BLaER1 (cell line): ENCODE measurements around the gene ARHGEF28.

Experiments used
- H3K27ac ChIP-seq: shearing (Covaris generic); formaldehyde crosslinking; 2 replicates; pipeline ENCODE4 v1.8.1; 2022
- H3K27me3 ChIP-seq: shearing (Covaris generic); formaldehyde crosslinking; 2 replicates; pipeline ENCODE4 v1.8.1; 2022
- H3K36me3 ChIP-seq: shearing (Covaris generic); formaldehyde crosslinking; 2 replicates; pipeline ENCODE4 v1.8.1; 2022
- H3K4me1 ChIP-seq: shearing (Covaris generic); formaldehyde crosslinking; 2 replicates; pipeline ENCODE4 v1.8.1; 2022
- H3K4me2 ChIP-seq: shearing (Covaris generic); formaldehyde crosslinking; 2 replicates; pipeline ENCODE4 v1.8.1; 2022
- H3K4me3 ChIP-seq: shearing (Covaris generic); formaldehyde crosslinking; 2 replicates; pipeline ENCODE4 v1.8.1; 2022
- H3K9ac ChIP-seq: shearing (Covaris generic); formaldehyde crosslinking; 2 replicates; pipeline ENCODE4 v1.8.1; 2022
- H3K9me3 ChIP-seq: shearing (Covaris generic); formaldehyde crosslinking; 2 replicates; pipeline ENCODE4 v1.8.1; 2022
- H4K20me1 ChIP-seq: shearing (Covaris generic); formaldehyde crosslinking; 2 replicates; pipeline ENCODE4 v1.8.1; 2022
- Cebpa-rat ChIP-seq: shearing (Covaris generic); IDR thresholded peaks from 2 replicates; pipeline ENCODE4 v1.8.1; 2022

The ARHGEF28 gene

GRCh38 chr5:73890569-73890968, 264.6 kb downstream of the ARHGEF28 start:
- no peaks in the 10 kb centered on the region for H4K20me1 ChIP-seq
- no peak overlapping the region for H3K4me3 ChIP-seq
- H3K36me3 ChIP-seq = no peaks in the 10 kb centered on the region
- H3K27ac ChIP-seq = no peak overlapping the region
- H3K4me1 ChIP-seq = 0 out of 2 replicates have a peak, but pooled peaks cover 4% of the 10 kb centered on the region
- no peak overlapping the region for H3K9ac ChIP-seq
- H3K4me2 ChIP-seq = no peak overlapping the region
- TF ChIP-seq Cebpa-rat = no peak
- no peaks in the 10 kb centered on the region for H3K9me3 ChIP-seq
- no peaks in the 10 kb centered on the region for H3K27me3 ChIP-seq

- Histone ChIP-seq H3K4me2 (no peak overlapping the region), H3K36me3 (no peaks in the 10 kb centered on the region), H3K4me3 (no peak overlapping the region), H3K9ac (no peak overlapping the region), H3K27ac (no peak overlapping the region), H3K4me1 (0 out of 2 replicates have a peak, but pooled peaks cover 11% of the 10 kb centered on the region), H4K20me1 (no peaks in the 10 kb centered on the region), H3K9me3 (no peaks in the 10 kb centered on the region), H3K27me3 (no peaks in the 10 kb centered on the region)
- TF ChIP-seq Cebpa-rat = no peak
Observed at GRCh38 chr5:73892218-73892617, 266.2 kb downstream of the ARHGEF28 start.

DNA sequence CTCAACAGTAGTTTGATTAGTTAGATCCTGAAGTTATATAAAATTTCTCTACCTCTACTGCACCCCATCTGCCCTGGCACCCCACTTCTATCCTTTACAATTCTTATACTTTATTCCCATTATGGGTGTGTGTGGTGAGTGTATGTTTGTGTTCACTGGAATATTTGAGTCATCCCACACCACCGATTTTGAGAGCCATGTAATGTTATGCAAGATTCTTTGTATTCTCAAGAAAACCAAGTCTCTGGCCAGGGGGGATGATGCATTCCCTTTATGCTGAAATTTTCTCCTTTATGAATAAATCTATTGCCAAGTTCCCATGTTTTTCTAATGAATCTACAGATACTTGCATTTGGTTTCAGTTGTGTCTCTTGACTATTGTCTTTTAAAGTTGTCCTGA, 266.8 kb downstream of the ARHGEF28 start:
- H3K4me2 ChIP-seq = no peak overlapping the region
- H4K20me1 ChIP-seq = no peaks in the 10 kb centered on the region
- no peaks in the 10 kb centered on the region for H3K9me3 ChIP-seq
- no peak for TF ChIP-seq Cebpa-rat
- no peaks in the 10 kb centered on the region for H3K36me3 ChIP-seq
- no peak overlapping the region for H3K27ac ChIP-seq
- H3K27me3 ChIP-seq = no peaks in the 10 kb centered on the region
- H3K4me1 ChIP-seq = peaks cover 11% of the 10 kb centered on the region; the same call in 1 of the 2 replicates
- H3K4me3 ChIP-seq = no peak overlapping the region
- no peak overlapping the region for H3K9ac ChIP-seq

- H3K27me3 ChIP-seq = no peaks in the 10 kb centered on the region
- H3K4me3 ChIP-seq = no peak overlapping the region
- H3K4me1 ChIP-seq = peaks cover 21% of the 10 kb centered on the region
- no peak overlapping the region for H3K9ac ChIP-seq
- H3K36me3 ChIP-seq = no peaks in the 10 kb centered on the region
- TF ChIP-seq Cebpa-rat = no peak
- no peaks in the 10 kb centered on the region for H4K20me1 ChIP-seq
- H3K9me3 ChIP-seq = no peaks in the 10 kb centered on the region
- H3K27ac ChIP-seq = no peak overlapping the region
- no peak overlapping the region for H3K4me2 ChIP-seq
Observed at GRCh38 chr5:73893813-73894212, 267.8 kb downstream of the ARHGEF28 start.

DNA sequence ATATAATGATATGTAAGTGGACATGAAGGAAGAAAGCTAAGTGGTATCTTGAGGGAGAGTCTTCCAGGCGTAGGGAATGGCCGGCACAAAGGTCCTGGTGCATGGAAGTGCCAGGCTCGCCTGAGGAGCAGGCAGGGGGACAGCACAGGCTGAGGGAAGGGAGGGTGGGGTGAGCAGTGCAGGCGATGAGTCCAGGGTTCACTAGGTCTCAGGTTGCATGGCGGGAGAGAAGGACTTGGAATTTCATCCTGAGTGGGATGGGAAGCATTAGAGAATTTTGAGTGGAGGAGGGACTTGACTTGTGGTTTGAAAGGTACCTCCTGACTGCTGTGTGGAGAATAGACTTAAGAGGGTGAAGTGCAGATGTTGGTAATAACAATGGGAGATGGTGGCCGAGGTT, 268.9 kb downstream of the ARHGEF28 start:
- H3K27ac ChIP-seq = no peak overlapping the region
- no peaks in the 10 kb centered on the region for H3K27me3 ChIP-seq
- no peaks in the 10 kb centered on the region for H3K36me3 ChIP-seq
- H4K20me1 ChIP-seq = no peaks in the 10 kb centered on the region
- H3K9ac ChIP-seq = no peak overlapping the region
- H3K4me3 ChIP-seq = no peak overlapping the region
- H3K4me2 ChIP-seq = no peak overlapping the region
- H3K4me1 ChIP-seq = peaks cover 29% of the 10 kb centered on the region
- TF ChIP-seq Cebpa-rat = no peak
- H3K9me3 ChIP-seq = no peaks in the 10 kb centered on the region

DNA sequence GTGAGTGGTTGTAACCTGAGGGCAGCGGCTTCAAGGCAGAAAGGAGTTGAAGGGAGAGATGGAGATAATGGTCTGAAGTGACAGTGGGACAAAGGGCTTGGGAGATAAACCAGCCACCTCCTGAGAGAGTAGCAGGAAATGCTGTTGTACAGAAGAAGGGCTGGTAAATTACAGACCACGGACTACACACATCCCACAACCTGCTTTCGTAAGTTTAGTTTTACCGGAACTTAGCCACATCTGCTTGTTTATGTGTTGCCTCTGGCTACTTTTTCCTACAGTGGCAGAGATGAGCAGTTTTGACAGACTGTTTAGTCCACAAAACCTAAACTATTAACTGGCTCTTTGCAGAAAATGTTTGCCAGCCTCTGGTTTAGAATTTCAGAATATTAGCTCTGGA, 269.5 kb downstream of the ARHGEF28 start:
- H3K27me3 ChIP-seq = no peaks in the 10 kb centered on the region
- H3K4me1 ChIP-seq = peaks cover 29% of the 10 kb centered on the region
- H4K20me1 ChIP-seq = no peaks in the 10 kb centered on the region
- H3K9me3 ChIP-seq = no peaks in the 10 kb centered on the region
- no peak overlapping the region for H3K4me3 ChIP-seq
- no peaks in the 10 kb centered on the region for H3K36me3 ChIP-seq
- H3K27ac ChIP-seq = no peak overlapping the region
- no peak overlapping the region for H3K4me2 ChIP-seq
- no peak for TF ChIP-seq Cebpa-rat
- H3K9ac ChIP-seq = no peak overlapping the region

- Histone ChIP-seq H3K4me1 (peaks cover 29% of the 10 kb centered on the region), H3K9ac (no peak overlapping the region), H3K4me3 (no peak overlapping the region), H3K36me3 (no peaks in the 10 kb centered on the region), H3K4me2 (no peak overlapping the region), H3K9me3 (no peaks in the 10 kb centered on the region), H4K20me1 (no peaks in the 10 kb centered on the region), H3K27ac (no peak overlapping the region), H3K27me3 (no peaks in the 10 kb centered on the region)
- no peak for TF ChIP-seq Cebpa-rat
Observed at GRCh38 chr5:73896097-73896496, 270.1 kb downstream of the ARHGEF28 start.

GRCh38 chr5:73896668-73897067, 270.7 kb downstream of the ARHGEF28 start:
- H3K27ac ChIP-seq = no peak overlapping the region
- H3K9me3 ChIP-seq = no peaks in the 10 kb centered on the region
- H4K20me1 ChIP-seq = no peaks in the 10 kb centered on the region
- H3K36me3 ChIP-seq = no peaks in the 10 kb centered on the region
- peaks cover 29% of the 10 kb centered on the region for H3K4me1 ChIP-seq
- no peak overlapping the region for H3K4me3 ChIP-seq
- no peak for TF ChIP-seq Cebpa-rat
- no peak overlapping the region for H3K4me2 ChIP-seq
- no peak overlapping the region for H3K9ac ChIP-seq
- no peaks in the 10 kb centered on the region for H3K27me3 ChIP-seq

- H3K36me3 ChIP-seq = no peaks in the 10 kb centered on the region
- H3K9ac ChIP-seq = no peak overlapping the region
- TF ChIP-seq Cebpa-rat = no peak
- H3K9me3 ChIP-seq = no peaks in the 10 kb centered on the region
- H3K27me3 ChIP-seq = no peaks in the 10 kb centered on the region
- H3K4me3 ChIP-seq = no peak overlapping the region
- no peak overlapping the region for H3K4me2 ChIP-seq
- no peaks in the 10 kb centered on the region for H4K20me1 ChIP-seq
- no peak overlapping the region for H3K27ac ChIP-seq
- H3K4me1 ChIP-seq = peaks cover 29% of the 10 kb centered on the region
Observed at GRCh38 chr5:73897893-73898292, 271.9 kb downstream of the ARHGEF28 start.

DNA sequence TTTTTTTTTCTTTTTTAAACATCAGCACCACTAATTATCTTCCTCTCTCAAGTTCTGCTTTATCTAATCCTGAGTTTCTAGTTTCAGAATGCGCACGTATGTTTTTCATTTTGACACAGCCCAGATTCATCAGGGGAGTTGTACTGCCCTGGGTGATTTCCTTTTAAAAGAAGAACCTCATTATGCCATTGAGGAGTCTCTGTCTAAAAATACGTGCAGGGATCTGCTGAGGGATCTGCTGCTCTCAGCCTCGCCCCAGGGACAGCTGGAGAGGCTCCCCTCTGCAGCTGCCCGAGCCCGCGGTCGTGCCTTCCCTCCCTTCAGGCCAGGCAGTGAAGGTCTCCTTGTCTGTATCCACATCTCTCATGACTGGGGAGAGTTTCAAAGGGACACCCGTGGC, 273.1 kb downstream of the ARHGEF28 start:
- Histone ChIP-seq H3K4me1 (peaks cover 29% of the 10 kb centered on the region), H3K27me3 (no peaks in the 10 kb centered on the region), H3K4me3 (no peak overlapping the region), H3K9me3 (no peaks in the 10 kb centered on the region), H3K9ac (no peak overlapping the region), H3K36me3 (no peaks in the 10 kb centered on the region), H4K20me1 (no peaks in the 10 kb centered on the region), H3K4me2 (peak overlapping the region; percentile 26), H3K27ac (no peak overlapping the region)
- TF ChIP-seq Cebpa-rat = no peak

GRCh38 chr5:73899916-73900315, 273.9 kb downstream of the ARHGEF28 start:
- Histone ChIP-seq H3K27ac (no peak overlapping the region), H3K27me3 (no peaks in the 10 kb centered on the region), H3K4me2 (no peak overlapping the region), H4K20me1 (no peaks in the 10 kb centered on the region), H3K9me3 (no peaks in the 10 kb centered on the region), H3K4me3 (no peak overlapping the region), H3K4me1 (peaks cover 29% of the 10 kb centered on the region), H3K36me3 (no peaks in the 10 kb centered on the region), H3K9ac (no peak overlapping the region)
- no peak for TF ChIP-seq Cebpa-rat
